Activated CD8-positive, alpha-beta memory T cell treated with anti-CD3 and anti-CD28 coated beads for 4 hours (primary cell): Measurements from ENCODE around the gene CRYL1.

Experiments
- DNase-seq, 2 donors: peaks; one replicate each; pipeline ENCODE4 v3.0.0-alpha.2; 2020; ENCODE audit warnings: low read depth in 2 of 2

Gene CRYL1

DNA sequence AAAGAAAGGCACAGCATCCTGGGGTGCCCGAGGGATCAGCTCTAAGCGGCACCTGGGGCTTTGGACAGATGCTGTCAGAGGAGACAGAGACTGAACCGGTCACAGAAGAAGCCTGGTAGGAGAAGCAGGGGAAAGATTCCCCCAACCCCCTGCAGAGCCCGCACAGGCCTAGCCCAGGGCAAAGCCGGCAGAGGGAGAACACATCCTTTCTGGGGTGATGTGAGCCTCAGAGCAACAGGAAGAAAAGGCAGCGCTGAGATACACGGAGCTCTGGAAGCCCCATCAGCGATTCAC, 101.2 kb downstream of the CRYL1 start:
- DNase-seq, result no peak

DNA sequence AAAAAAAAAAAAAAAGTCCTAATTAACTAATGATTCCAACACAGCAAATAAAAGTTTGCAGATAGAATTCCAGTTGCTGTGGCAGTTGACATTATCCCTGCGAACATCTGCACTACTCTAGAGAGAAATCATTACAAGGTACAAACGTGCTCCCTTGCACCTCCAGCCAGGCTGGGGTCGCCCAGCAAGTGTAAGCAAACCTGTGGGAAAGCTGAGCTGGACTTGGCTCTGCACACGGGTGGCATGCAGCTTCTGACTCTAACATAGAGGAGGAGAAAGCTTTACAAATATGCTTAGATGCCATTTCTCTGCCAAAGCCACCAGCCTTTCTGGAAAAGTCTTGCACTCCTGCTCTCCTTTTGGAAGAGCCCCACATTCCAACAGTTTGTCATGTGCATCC, 103.3 kb downstream of the CRYL1 start:
- no peak for DNase-seq

DNA sequence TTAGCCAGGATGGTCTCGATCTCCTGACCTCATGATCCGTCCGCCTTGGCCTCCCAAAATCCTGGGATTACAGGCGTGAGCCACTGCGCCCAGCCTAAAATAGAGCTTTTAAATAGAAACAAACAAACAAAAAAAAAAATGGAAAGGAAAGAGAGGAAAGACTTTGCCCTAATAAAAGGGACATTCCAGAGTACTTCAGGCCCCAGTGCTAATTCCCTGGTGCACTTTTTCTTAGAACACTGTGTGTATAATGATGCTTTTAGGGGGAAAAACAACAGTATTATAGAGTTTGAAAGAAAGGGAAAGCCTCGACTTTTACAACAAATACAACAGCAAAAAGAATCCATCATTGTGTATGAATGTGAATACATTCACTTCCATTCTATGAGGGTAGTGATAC, 104.7 kb downstream of the CRYL1 start:
- no peak for DNase-seq

DNA sequence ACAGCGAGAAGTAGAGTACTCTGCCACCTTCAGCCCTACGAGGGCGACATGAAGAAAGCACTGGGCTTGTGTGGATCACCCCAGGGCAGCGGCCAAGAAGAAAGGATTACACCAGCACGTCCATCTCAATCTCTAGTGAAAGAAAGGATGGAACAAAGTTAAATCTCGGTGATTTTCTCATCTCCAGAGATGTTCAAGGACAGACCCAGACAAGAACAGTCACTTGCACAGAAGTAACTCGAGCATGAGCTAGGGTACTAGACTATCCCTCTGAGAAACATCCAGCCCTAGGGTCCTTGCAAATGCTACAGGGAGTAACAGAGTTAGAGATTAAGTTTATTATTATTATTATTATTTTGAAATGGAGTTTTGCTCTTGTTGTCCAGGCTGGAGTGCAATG, 106.7 kb downstream of the CRYL1 start:
- no peak for DNase-seq

DNA sequence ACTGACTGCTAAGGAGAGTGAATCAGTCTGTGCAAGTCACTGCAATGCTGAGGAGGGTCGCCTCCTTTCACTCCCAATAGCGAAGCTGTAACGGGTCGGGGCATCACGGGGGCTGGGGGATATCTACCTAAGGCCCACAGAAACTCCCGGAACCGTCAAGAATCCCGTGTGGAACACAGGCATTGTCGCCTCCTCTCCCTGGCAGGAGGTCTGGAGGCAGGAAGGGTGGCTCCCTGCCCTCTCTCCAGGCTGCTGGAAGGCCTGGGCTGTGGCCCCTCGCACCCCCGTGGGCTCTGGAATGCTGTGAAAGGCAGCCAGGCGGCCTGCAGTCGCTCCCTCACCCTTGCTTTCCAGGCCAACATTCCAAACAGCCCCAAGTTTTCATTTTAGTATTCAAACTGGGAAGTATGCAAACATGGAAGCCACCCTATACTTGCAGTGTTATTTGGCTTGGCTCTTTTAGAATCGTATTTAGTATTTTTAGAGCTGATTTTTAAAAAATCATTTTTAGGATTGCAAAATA, 109.4 kb downstream of the CRYL1 start:
- DNase-seq, result no peak

DNA sequence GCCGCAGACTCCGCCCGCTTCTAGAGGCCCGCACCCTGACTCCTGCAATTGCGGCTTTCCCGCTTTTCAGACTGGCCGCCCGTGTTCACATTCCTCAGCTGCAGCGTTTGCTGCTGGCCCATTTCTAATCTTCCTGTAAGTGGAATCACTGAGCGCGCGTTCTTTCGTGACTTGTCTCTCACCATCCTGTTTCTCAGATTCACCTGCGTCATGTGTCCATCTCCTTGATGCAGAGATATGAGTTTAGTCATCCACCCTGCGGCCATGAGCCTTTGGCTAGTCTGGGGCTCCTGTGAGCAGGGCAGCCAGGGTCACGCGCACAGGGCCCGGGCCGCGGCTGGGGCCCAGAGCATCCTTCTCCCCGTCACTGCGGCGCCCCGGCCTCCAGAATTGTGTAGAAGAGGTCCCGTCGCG, 110.0 kb downstream of the CRYL1 start:
- DNase-seq, result no peak

DNA sequence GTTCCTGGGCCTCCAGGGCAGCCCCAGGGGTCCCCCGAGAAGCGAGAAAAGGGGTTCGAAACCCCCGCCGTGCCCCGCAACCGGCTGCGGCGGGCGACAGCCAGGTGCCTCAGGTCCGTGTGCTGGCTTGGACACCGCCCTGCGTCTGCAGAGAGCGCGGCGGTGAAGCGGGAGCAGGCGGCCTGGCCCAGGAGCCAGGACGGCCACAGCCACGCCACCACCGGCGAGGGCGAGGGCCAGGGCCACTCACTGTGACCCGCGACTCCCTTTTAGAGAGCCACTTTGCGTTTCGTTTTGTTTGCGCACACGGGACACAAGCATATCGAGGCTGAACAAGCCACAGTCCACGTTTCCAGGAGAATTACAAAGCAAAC, 110.4 kb downstream of the CRYL1 start:
- DNase-seq, result no peak

DNA sequence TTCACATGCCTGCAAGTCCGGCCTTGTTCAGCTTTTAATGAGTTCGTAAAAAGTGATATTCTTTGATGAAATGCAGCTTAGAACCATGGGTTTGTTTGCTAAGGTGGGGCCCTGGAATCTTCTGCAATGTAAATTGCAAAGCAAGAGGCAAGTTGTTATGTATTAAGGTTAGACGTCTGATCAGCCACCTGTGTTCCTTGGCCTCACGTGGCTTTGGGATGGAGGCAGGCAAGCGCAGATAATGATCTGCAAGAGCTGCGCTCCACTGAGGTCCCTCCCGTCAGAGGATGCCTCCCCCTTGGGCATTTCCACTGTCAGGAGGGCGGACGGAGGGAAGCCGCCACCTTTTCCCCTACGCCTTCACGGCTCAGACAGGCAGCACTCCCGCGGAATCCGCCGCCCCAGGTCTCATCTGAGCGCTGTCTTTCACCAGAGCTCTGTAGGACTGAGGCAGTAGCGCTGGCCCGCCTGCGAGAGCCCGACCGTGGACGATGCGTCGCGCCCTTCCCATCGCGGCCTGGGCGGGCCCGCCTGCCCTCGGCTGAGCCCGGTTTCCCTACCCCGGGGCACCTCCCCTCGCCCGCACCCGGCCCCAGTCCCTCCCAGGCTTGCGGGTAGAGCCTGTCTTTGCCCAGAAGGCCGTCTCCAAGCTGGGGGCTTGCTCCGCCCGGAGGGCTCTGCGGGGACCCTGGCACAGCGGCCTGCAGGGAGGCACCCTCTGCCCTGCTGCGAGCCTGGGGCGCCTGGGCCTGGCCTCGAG, 110.9 kb downstream of the CRYL1 start:
- DNase-seq, result no peak

DNA sequence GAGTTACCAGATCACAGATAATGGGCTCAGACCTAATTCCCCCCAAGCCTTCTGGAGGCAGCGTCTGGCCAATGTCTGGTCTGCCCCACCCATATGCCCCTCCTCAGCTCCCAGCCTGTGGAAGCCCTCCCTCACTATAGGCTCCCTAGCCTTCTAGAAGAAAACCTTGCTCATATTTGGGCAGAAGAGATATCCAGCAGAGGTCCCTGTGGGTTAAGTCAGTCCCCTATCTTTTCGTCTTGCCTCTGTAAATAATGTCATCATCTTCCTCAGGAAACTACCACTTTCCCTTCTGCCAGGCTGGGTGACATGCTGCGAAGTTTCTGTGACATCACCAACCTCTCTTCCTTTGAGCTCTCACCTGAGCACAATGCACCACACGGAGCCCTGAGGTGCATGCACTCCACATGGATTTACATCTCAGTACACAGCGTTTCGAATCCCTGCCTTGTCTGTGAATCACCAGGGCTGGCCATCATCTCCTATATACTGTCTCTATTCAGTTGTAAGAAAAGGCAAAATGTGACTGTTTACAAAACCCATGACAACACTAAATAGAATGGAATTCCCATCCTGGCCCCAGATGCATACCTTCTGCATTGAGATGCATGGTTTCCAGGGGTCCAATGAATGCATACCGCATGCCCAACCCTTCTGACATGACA, 112.8 kb downstream of the CRYL1 start:
- DNase-seq, result peak in 1 of 2 donors; percentile 13

DNA sequence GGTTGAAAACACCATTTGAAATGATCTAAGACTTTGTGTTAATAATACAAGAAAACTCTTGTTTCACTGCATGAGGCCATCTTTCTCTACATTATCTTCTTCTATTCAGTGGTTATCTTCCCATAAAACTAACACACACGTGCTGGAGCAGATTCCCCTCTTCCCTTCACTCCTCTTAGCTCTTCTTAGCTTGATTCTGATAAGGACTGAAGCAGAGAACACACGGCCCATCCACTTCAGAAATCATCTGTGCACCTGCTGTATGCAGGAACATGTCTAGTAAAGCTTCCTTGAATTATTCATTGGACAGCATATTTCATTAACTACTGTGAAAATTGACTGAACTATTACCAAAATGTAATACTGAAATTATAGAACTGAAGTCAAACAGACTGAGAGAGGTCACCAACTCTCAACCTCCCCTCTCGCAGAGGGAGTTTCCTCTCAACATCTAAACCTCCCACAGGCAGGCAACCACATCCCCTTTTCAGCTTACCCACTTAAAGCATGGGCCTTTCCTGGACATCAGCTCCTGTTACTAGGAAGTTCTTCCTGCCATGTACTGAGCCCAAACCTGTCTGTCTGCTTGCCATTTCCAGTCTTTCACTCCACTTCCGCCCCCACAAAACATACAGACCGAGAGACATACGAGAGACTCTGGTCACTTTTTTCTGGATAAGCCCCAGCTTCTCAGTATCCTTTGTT, 113.9 kb downstream of the CRYL1 start:
- DNase-seq, result peak in 1 of 2 donors; percentile 12

DNA sequence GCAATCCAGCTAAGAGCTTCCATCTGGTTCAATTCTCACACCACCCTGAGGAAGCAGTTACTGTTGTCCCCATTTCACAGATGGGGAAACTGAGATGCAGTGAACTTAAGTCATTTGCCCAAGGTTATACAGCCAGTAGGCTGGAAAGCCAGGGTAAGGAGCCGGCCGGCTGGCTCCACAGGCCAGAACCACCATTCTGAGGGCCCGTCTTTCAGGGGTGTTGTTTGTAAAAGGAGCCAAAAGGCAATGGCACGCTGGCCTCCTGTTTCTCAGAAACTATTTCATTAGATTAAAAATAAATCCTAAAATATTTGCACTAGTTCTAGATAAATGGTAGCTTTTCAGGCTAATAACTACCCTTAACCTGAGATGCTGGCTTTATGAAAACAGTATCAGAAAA, 114.9 kb downstream of the CRYL1 start:
- DNase-seq, result no peak

DNA sequence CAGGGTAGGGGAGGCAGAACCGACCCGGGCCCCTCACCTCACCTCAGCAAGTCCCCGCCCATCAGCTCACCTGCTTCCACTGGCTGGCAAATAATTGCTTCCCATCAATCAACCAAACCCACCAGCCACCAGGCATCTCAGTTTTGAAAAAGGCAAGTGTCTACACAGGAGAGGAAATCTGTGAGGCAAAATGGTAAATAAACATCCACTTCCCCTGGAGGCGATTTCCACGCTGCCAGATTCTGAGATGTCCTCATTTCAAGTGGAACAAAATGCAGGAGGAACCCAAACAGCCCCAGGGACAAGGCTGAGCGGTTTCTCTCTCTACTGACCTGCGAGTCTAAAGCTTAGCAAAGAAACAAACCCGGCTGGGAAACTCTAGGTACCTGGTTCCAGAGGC, 117.5 kb downstream of the CRYL1 start:
- DNase-seq, result no peak

DNA sequence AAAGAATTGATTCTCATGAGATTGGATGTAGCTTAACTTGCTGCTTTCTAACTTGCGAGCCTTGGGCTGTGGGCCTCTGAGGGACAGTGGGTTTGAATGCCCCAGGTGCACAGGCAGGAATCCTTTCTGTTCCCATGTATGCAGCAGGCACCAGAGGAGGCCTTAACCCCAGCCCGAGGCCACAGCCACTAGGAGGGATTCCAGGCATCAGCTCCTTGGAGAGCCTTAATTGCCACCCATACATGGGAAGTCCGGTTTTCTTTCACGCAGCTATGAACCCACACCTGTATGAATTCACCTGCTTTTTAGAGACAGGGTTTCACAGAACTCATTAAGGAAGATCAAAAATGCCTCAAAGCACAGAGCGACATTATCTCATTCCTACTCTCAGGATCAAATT, 117.9 kb downstream of the CRYL1 start:
- DNase-seq, result no peak

DNA sequence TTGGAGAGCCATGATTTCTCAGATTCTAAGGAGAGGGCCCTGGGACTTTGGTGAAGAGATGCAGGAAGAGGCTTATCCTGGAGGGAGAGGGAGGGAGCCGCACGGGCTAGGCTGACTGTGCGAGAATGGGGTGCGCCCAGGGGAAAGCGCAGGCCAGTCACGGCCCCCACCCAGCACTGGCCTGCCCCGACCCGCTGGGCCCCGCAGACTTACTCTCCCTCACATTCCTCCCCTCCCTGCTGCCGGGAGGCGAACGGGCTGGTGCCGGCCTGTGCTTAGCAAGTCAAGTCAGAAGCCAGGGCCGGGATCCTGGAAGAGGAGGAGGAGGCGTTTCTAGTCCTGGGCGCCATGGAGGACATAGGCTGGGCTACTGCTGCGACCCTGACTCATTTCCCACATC, 120.0 kb downstream of the CRYL1 start:
- DNase-seq, result no peak

DNA sequence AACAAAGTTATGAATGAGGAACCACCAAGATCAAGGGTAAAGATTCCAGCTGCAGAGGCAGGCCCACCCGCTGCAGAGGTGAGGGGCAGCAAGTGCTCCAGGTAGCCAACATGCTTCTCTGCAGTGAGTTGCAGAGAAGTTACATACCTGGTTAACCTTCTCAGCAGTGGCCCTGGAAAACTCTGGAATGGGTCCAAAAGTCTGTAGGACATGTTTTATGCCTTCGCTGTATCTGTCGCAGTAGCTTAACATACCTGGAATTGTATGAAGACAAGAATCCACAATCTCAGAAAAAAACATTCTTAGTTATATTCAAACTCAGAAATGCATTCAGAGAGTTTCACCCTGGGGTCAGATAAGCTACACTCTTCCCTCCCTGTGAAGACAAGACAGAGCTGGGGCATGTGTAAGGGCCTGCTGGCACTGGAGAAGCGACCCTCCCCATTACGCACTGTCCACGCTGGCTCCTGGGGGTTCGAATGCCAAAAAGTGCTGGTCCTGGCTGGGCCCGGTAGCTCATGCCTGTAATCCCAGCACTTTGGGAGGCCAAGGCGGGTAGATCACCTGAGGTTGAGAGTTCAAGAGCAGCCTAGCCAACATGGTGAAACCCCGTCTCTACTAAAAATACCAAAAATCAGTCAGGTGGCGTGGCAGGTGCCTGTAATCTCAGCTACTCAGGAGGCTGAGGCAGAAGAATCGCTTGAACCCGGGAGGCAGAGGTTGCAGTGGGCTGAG, 121.0 kb downstream of the CRYL1 start:
- DNase-seq, result no peak

DNA sequence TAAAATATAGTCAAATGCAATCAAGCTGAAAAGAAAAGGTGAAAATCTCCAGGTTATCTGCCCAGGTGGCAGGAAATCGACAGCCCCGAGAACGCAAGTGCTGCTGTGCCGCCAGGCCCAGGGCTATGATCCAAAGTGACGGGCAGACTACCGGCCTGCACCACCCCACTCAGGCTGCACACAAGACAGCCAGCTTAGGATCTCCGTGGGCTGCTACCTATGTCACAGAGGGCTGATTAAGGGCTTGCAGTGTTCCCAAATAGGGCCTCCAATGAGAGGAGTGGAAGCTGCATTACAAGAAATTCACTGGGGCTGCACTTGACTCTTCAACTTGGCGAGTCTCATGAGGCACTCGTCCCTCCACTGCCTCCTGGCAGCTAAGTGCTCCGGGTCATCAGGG, 121.8 kb downstream of the CRYL1 start:
- DNase-seq, result no peak

DNA sequence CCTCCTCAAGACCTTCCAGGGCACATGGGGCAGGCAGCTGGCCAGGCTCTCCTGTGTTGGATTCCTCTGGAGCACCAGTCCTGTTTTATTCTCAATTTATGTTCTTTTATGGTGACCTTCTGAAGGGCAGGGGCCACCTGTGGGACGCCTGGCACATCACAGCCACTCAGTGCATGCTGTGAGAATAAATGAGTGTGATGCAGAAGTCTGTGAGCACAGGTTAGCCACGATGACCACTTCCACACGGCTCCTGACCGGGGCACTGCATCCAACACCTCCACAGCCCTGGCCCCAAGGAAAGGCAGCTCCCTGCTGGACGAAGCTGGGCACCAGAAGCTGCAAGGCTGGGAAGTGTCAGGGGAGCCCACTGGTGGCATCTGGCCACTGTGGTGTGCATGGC, 122.8 kb downstream of the CRYL1 start:
- no peak for DNase-seq

DNA sequence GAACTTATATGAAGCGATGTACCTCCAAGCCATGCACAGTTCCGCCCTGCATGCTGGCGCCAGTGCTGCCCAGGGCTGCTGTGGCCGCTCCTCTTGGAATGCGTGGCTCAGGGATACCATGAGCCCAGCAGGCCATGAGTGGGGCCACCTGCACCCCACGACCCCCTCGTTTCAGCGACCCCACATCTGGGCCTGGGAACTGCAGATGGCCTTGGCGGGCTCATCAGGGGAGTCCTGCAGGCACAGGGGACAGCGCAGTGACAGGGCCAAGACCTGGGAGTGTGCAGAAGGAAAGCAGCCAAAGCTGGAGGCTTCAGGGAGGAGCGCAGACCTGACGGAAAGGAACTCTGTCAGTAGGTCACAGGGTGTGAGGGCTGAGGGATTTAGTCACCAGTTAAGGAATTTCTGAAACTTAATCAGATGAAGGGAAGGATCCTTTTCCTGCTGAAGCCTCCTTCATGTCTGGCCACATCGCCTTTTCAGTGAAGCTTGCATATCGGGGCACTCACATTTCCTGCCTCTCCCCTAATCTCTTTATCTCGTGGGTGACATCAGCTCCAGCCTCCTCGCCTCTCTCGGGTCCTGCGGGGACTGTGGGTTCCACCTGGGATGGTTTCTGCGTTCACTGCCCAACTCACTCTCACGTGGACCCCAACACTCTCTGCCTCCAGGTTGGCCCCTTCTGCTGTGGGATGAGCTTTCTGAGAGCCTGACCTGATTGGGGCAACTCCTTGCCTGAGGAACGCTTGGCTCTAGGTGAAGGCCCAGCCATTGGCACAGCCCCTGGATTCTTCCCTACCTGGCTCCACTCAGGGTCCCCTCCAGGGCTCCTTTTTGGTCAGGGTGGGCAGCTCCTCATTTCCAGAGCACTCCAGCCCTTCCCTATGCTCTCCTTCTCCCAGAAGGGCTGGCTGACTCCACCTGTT, 123.5 kb downstream of the CRYL1 start:
- no peak for DNase-seq

DNA sequence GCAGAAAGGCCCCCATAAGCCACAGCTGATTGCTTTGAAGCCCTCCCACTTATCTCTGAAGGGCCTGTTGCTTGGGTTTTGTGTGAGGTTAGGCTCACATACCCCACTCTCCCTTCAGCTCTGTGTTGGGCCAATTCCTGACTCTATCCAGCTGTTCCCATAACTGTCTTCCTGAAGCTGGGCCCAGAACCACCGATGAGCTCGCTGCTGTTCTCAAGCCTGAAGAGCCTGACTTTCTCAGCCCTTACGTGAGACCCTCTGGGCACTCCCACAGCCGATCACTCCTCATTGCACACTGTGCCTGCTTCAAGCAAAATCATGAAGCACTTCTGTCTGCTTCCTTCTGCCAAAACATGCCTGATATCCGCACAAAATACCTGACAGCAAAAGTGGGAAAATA, 124.1 kb downstream of the CRYL1 start:
- DNase-seq, result no peak

DNA sequence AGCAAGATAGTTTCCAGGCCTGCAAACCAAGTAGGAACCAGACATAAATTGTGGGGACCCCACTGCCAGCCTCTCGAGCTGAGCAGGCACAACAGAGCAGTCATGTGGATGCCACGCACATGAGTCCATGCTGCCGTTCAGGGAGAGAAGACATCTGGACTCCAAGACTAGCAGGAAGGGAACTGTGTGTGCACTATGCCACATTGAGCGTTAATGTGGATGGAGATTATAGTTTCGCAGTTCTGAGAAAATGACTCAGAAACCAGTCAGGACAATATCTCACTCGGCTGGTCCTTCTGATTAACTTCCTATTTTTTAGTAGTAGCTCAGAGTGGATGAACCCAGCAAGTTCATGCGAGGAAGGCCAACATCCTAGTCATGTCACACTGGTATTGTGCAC, 124.9 kb downstream of the CRYL1 start:
- DNase-seq, result no peak

DNA sequence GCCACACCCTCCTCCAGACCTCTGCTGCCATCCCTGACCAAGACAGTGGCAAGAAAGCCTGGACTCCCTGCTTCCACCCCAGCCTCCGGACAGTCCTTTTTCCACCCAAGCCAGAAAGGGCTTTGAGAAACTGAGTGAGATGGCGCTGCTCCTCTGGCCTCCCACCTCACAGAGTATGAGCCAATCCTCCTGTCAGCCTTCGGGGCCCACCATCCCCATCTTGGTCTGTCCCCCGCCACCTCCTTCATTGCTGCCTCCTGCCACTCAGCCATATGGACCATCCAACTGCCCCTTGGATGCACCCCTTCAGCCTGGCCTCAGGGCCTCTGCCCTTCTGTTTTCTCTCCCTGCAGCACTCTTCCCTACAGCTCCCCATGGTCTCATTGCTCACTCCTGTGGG, 125.7 kb downstream of the CRYL1 start:
- no peak for DNase-seq
